ENCODE results near the gene CUEDC1. TPM values are rescaled to one million over a fixed set of nuclear protein-coding genes. Genes with fewer than 3 reads are reported as not detected.

Gene CUEDC1
- total RNA-seq, 2 experiments from 2014 or later = 0.14 TPM; not detected in 1

- ATAC-seq (peak; percentile 82), DNase-seq (peak; percentile 77)
- peak overlapping the region; percentile 21 for H3K27ac Mint-ChIP-seq
- ChIA-PET POLR2A (interaction anchor here (0.6 to 2.5 kb wide), 2 partner anchors 11 to 85 kb away, joined by 3 to 9 read pairs; partner anchors contain the start of gene SRSF1), CTCF (interaction anchor here (0.7 to 15.7 kb wide), 11 partner anchors 9 to 162 kb away, joined by 3 to 249 read pairs (median 4); partner anchors contain the start of genes MRPS23 and SRSF1)
- no peaks in the 10 kb centered on the region for H3K27me3 Mint-ChIP-seq
- no peaks in the 10 kb centered on the region for H3K9me3 Mint-ChIP-seq (ENCODE audit: low read depth)
- H3K4me3 Mint-ChIP-seq = no peak overlapping the region
- intact Hi-C loops (cut with DNase I, micrococcal nuclease) = loop anchor here (1.0 to 2.0 kb wide), 4 partner anchors 12 to 137 kb away; partner anchors contain the start of gene SRSF1 (in 2 of the 2)
- H3K36me3 Mint-ChIP-seq (ENCODE audit: low read depth) = peaks cover 34% of the 10 kb centered on the region
- peaks cover 68% of the 10 kb centered on the region for H3K4me1 Mint-ChIP-seq
These were observed 40.1 kb upstream of the CUEDC1 start for GRCh38 chr17:57995076-57995956.

GRCh38 chr17:57994436-57994835 lies 39.2 kb upstream of the CUEDC1 start:
- POLR2A ChIA-PET = interaction anchor here (2.5 kb wide), 1 partner anchor 12 kb away, joined by 9 read pairs; the partner anchor contains the start of gene SRSF1
- Mint-ChIP-seq H3K9me3 (ENCODE audit: low read depth) (no peaks in the 10 kb centered on the region), H3K36me3 (ENCODE audit: low read depth) (peaks cover 31% of the 10 kb centered on the region), H3K4me1 (peaks cover 61% of the 10 kb centered on the region), H3K27me3 (no peaks in the 10 kb centered on the region), H3K27ac (peak overlapping the region; percentile 49), H3K4me3 (no peak overlapping the region)
- DNase-seq = no peak
- ATAC-seq = no peak
- CTCF ChIA-PET = interaction anchor here (0.6 to 15.7 kb wide), 8 partner anchors 9 to 137 kb away, joined by 3 to 249 read pairs (median 5); partner anchors contain the start of gene MRPS23
- intact Hi-C loops (cut with DNase I, micrococcal nuclease) = loop anchor here in 1 of 2 experiments (2.0 kb wide), 1 partner anchor 102 kb away; no protein-coding TSS in a partner anchor

GRCh38 chr17:57993471-57994365 lies 38.5 kb upstream of the CUEDC1 start:
- no peak for ATAC-seq
- intact Hi-C loops (cut with DNase I, micrococcal nuclease) = loop anchor here in 1 of 2 experiments (2.0 kb wide), 1 partner anchor 101 kb away; no protein-coding TSS in a partner anchor
- Mint-ChIP-seq H3K27ac (peak overlapping the region; percentile 49), H3K36me3 (ENCODE audit: low read depth) (peaks cover 27% of the 10 kb centered on the region), H3K27me3 (no peaks in the 10 kb centered on the region), H3K9me3 (ENCODE audit: low read depth) (no peaks in the 10 kb centered on the region), H3K4me3 (no peak overlapping the region), H3K4me1 (peaks cover 61% of the 10 kb centered on the region)
- DNase-seq = no peak
- POLR2A ChIA-PET = interaction anchor here (0.7 to 2.5 kb wide), 3 partner anchors 10 to 33 kb away, joined by 3 to 9 read pairs (median 4); partner anchors contain the start of gene SRSF1
- CTCF ChIA-PET = interaction anchor here (0.6 to 15.7 kb wide), 12 partner anchors 8 to 161 kb away, joined by 3 to 249 read pairs (median 6); partner anchors contain the start of gene MRPS23

- DNase-seq (no peak), ATAC-seq (no peak)
- no peaks in the 10 kb centered on the region for H3K27me3 Mint-ChIP-seq
- intact Hi-C loops (cut with DNase I, micrococcal nuclease) = no loop called here
- H3K36me3 Mint-ChIP-seq (ENCODE audit: low read depth) = peaks cover 11% of the 10 kb centered on the region
- CTCF ChIA-PET = interaction anchor here (1.0 to 4.5 kb wide), 5 partner anchors 9 to 180 kb away, joined by 4 to 74 read pairs (median 7); no protein-coding TSS in a partner anchor
- POLR2A ChIA-PET = no interaction called here
- H3K4me1 Mint-ChIP-seq = peaks cover 49% of the 10 kb centered on the region
- no peak overlapping the region for H3K27ac Mint-ChIP-seq
- H3K9me3 Mint-ChIP-seq (ENCODE audit: low read depth) = no peaks in the 10 kb centered on the region
- no peak overlapping the region for H3K4me3 Mint-ChIP-seq
These were observed 36.3 kb upstream of the CUEDC1 start for GRCh38 chr17:57991537-57991936.

- CTCF ChIA-PET = interaction anchor here (0.5 to 4.5 kb wide), 15 partner anchors 9 to 362 kb away, joined by 3 to 74 read pairs (median 4); partner anchors contain the start of genes SRSF1 and SUPT4H1
- Mint-ChIP-seq H3K4me3 (no peak overlapping the region), H3K9me3 (ENCODE audit: low read depth) (no peaks in the 10 kb centered on the region), H3K36me3 (ENCODE audit: low read depth) (peaks cover 7% of the 10 kb centered on the region), H3K27me3 (no peaks in the 10 kb centered on the region), H3K4me1 (peaks cover 49% of the 10 kb centered on the region), H3K27ac (no peak overlapping the region)
- POLR2A ChIA-PET = interaction anchor here (0.7 to 1.4 kb wide), 3 partner anchors 8 to 17 kb away, joined by 4 to 6 read pairs (median 5); partner anchors contain the start of gene SRSF1
- DNase-seq (no peak), ATAC-seq (no peak)
- intact Hi-C loops (cut with DNase I, micrococcal nuclease) = no loop called here
These were observed 34.8 kb upstream of the CUEDC1 start for GRCh38 chr17:57990037-57990436.

- peak; percentile 72 for ATAC-seq
- peaks cover 10% of the 10 kb centered on the region for H3K36me3 Mint-ChIP-seq (ENCODE audit: low read depth)
- H3K9me3 Mint-ChIP-seq (ENCODE audit: low read depth) = no peaks in the 10 kb centered on the region
- H3K4me3 Mint-ChIP-seq = peak overlapping the region; percentile 89
- peaks cover 50% of the 10 kb centered on the region for H3K4me1 Mint-ChIP-seq
- H3K27me3 Mint-ChIP-seq = no peaks in the 10 kb centered on the region
- intact Hi-C loops (cut with DNase I, micrococcal nuclease) = loop anchor here (1.0 to 5.0 kb wide), 6 partner anchors 19 to 349 kb away; partner anchors contain the start of genes SRSF1 (in 2 of the 2), CUEDC1 (in 1 of the 2), DYNLL2 (in 1 of the 2) and MRPS23 (in 1 of the 2)
- POLR2A ChIA-PET = interaction anchor here (0.6 to 1.4 kb wide), 3 partner anchors 18 to 40 kb away, joined by 3 to 5 read pairs (median 4); partner anchors contain the start of gene SRSF1
- CTCF ChIA-PET = interaction anchor here (0.6 to 4.5 kb wide), 11 partner anchors 7 to 137 kb away, joined by 3 to 74 read pairs (median 7); partner anchors contain the start of genes CUEDC1 and SRSF1
- peak overlapping the region; percentile 95 for H3K27ac Mint-ChIP-seq
- no peak for DNase-seq
These were observed 33.4 kb upstream of the CUEDC1 start for GRCh38 chr17:57988301-57989250.

- Mint-ChIP-seq H3K9me3 (ENCODE audit: low read depth) (no peaks in the 10 kb centered on the region), H3K4me3 (peak within 1 kb of the TSS; percentile 89), H3K27ac (peak within 1 kb of the TSS; percentile 95), H3K4me1 (peaks cover 56% of the 10 kb centered on the region), H3K36me3 (ENCODE audit: low read depth) (peaks cover 14% of the 10 kb centered on the region), H3K27me3 (no peaks in the 10 kb centered on the region)
- POLR2A ChIA-PET = interaction anchor here (1.7 kb wide), 1 partner anchor 19 kb away, joined by 8 read pairs; the partner anchor contains the start of gene SRSF1
- DNase-seq (peak; percentile 88), ATAC-seq (peak; percentile 68)
- intact Hi-C loops (cut with DNase I, micrococcal nuclease) = loop anchor here (1.0 to 5.0 kb wide), 7 partner anchors 12 to 350 kb away; partner anchors contain the start of genes SRSF1 (in 2 of the 2), CUEDC1 (in 1 of the 2), DYNLL2 (in 1 of the 2) and MRPS23 (in 1 of the 2)
- CTCF ChIA-PET = interaction anchor here (0.6 to 4.5 kb wide), 7 partner anchors 9 to 136 kb away, joined by 3 to 93 read pairs (median 4); no protein-coding TSS in a partner anchor
These were observed 32.5 kb upstream of the CUEDC1 start, which contains the start of gene VEZF1 for GRCh38 chr17:57987581-57988300. TSS of gene VEZF1 (minus strand) at chr17:57988254. CDS start at chr17:57988111, 143 bp downstream.

GRCh38 chr17:57986841-57987580 lies 31.8 kb upstream of the CUEDC1 start:
- ATAC-seq (peak; percentile 17), DNase-seq (peak; percentile 61)
- ChIA-PET CTCF (interaction anchor here (0.7 to 3.6 kb wide), 12 partner anchors 11 to 858 kb away, joined by 3 to 93 read pairs (median 4); partner anchors contain the start of gene SRSF1), POLR2A (interaction anchor here (0.6 to 1.7 kb wide), 7 partner anchors 9 to 137 kb away, joined by 3 to 8 read pairs (median 4); partner anchors contain the start of genes MRPS23 and SRSF1)
- peaks cover 18% of the 10 kb centered on the region for H3K36me3 Mint-ChIP-seq (ENCODE audit: low read depth)
- peak overlapping the region; percentile 89 for H3K4me3 Mint-ChIP-seq
- no peaks in the 10 kb centered on the region for H3K27me3 Mint-ChIP-seq
- H3K9me3 Mint-ChIP-seq (ENCODE audit: low read depth) = no peaks in the 10 kb centered on the region
- peak overlapping the region; percentile 93 for H3K27ac Mint-ChIP-seq
- intact Hi-C loops (cut with DNase I, micrococcal nuclease) = loop anchor here (1.0 to 5.0 kb wide), 3 partner anchors 12 to 350 kb away; no protein-coding TSS in a partner anchor
- H3K4me1 Mint-ChIP-seq = peaks cover 58% of the 10 kb centered on the region
